Retinal pigment epithelial cell (primary cell): ENCODE data around the gene MAP4.

Experiments used
- DNase-seq: peaks from one replicate; pipeline ENCODE4 v3.0.0-alpha.2; 2010; ENCODE audit warnings: low read depth
- H3K4me3 ChIP-seq: 2 replicates; pipeline ENCODE4 v1.5.1; 2011; ENCODE audit warnings: mild to moderate bottlenecking, low read length, control low read depth, moderate library complexity
- TF ChIP-seq, protein P1 (sequence below): conservative IDR thresholded peaks from 2 replicates; pipeline ENCODE4 v1.5.1; 2011; ENCODE audit warnings: low read depth, low read length, control low read depth, inconsistent platforms

The MAP4 gene

GRCh38 chr3:47996440-47996839, 19.8 kb downstream of the MAP4 start:
- no peak overlapping the region for H3K4me3 ChIP-seq
- TF ChIP-seq, protein P1, sequence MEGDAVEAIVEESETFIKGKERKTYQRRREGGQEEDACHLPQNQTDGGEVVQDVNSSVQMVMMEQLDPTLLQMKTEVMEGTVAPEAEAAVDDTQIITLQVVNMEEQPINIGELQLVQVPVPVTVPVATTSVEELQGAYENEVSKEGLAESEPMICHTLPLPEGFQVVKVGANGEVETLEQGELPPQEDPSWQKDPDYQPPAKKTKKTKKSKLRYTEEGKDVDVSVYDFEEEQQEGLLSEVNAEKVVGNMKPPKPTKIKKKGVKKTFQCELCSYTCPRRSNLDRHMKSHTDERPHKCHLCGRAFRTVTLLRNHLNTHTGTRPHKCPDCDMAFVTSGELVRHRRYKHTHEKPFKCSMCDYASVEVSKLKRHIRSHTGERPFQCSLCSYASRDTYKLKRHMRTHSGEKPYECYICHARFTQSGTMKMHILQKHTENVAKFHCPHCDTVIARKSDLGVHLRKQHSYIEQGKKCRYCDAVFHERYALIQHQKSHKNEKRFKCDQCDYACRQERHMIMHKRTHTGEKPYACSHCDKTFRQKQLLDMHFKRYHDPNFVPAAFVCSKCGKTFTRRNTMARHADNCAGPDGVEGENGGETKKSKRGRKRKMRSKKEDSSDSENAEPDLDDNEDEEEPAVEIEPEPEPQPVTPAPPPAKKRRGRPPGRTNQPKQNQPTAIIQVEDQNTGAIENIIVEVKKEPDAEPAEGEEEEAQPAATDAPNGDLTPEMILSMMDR: no peak
- no peak for DNase-seq

GRCh38 chr3:47994180-47994579, 22.0 kb downstream of the MAP4 start:
- TF ChIP-seq, protein P1: no peak
- H3K4me3 ChIP-seq: no peak overlapping the region
- no peak for DNase-seq

GRCh38 chr3:47991341-47991740, 24.9 kb downstream of the MAP4 start:
- TF ChIP-seq, protein P1: no peak
- H3K4me3 ChIP-seq: no peak overlapping the region
- no peak for DNase-seq

DNA sequence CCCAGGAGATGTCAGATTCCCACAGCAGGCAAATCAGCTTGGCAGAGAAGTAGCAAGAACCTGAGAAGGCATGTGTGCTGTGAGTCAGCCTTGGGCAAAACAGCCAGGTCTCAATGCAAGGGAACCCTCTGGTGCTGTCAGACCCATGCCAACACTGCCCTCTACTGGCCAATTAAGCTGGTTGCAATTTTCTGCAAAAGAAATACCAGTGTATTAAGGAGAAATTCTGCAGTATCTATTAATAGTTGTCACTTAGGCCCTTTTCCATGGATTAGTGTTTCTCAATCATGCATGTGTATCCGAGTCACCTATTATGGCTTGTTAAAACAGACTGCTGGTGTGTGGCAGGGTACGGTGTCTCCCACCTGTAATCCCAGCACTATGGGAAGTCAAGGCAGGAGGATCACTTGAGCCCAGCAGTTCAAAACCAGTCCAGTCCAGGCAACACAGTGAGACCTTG, 26.2 kb downstream of the MAP4 start:
- peak; percentile 87 for DNase-seq
- TF ChIP-seq, protein P1: peak; percentile 87
- no peak overlapping the region for H3K4me3 ChIP-seq

DNA sequence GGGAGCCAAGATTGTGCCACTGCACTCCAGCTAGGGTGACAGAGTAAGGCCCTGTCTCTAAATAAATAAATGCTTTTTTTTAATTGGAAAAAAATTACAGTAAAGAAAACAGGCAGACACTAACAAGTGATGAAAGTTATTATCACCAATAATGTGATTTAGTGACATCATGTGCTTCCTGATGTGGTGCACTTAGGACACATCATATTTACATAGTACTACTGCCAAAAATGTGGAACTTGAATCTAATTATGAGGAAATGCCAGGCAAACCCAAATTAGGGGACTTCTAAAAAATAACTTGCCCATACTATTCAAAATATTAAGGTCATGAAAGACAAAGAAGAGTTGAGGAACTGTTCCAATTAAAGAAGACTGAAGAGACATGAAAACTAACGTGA, 30.8 kb downstream of the MAP4 start:
- DNase-seq: no peak
- TF ChIP-seq, protein P1: no peak
- H3K4me3 ChIP-seq: no peak overlapping the region

DNA sequence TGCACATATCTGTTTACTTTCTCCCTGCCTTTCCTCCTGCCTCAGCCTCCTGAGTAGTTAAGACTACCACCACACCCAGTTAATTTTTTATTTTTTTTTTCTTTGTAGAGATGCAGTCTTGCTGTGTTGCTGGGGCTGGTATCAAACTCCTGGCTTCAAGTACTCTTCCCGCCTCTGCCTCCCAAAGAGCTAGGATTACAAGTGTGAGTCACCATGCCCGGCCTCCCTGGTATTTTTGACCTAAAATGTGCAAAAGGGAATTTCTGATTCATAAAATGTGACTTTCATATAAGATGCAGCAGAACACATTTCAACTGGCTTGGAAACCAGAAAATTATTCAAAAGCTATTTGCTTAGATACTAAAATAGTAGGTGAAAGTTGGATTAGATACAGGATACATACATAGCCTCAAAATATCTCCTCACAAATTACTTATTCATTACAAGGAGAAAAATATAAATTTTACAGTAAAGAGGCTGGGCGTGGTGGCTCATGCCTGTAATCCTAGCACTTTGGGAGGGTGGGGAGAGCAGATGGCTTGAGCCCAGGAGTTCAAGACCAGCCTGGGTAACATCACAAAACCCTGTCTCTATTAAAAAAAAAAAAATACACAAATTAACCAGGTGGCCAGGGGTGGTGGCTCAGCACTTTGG, 32.0 kb downstream of the MAP4 start:
- TF ChIP-seq, protein P1: no peak
- H3K4me3 ChIP-seq: no peak overlapping the region
- DNase-seq: peak; percentile 33

DNA sequence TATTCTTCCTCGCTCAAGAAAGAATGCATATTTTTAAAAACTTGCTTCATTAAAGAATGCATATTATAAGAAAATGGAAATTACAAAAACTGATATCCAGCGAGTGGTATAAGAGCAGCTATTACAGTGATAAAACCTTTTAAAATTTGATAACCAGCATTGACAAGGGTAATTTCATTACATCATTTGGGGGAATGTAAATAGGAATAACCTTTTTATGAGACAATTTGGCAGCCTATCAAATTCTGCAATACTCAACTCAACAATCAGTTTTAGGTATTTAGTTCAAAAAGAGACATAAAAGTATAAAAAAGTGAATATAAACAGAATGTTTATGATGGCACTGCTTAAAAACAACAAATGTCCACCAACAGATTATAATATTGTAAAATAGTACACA, 35.4 kb downstream of the MAP4 start:
- H3K4me3 ChIP-seq: no peak overlapping the region
- no peak for DNase-seq
- TF ChIP-seq, protein P1: no peak
